ENCODE results near the gene GPR150.

DNA sequence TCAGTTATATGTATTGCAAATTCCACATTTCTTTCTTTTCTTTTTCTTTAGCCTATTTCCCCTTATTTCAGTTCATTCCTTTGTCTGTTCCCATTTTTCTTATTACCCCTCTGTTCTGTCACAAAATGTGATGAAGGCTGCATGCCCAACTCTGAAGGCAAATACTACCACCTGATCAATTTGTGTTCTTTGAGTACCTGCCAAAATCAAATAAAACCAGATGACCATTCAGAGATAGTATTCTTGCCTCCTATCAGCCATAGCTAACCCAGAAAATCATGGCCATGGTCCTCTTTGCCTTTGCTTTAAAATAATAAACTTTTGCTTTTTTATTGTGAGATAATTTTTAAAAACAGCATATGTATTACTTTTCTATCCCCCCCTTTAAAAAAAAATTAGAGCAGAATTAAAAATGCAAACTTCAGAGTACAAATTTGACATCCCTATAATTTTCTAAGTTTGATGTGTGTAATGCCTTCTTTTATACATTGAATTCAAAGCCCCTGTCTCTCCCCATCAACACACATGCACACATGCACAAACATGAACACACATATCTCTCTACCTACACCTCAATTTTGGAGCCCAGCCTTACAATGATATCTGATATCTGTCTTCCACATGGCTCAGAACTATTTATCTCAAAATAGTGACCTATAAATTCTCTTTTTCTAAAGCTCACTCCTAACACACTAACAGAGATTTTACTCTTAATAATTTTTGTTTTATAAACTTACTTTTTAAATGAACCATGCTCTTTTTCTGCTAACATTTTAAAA lies 30.1 kb downstream of the GPR150 start:
- TF ChIP-seq CTCF (IDR thresholded peaks at IDR 0.05): no peak
- TF ChIP-seq POLR2A (IDR thresholded peaks at IDR 0.05): no peak
- TF ChIP-seq POLR2AphosphoS5 (IDR thresholded peaks at IDR 0.05): no peak
